Calu3 (cell line): ENCODE results near the gene KRT73. TPM values are rescaled to one million over a fixed set of nuclear protein-coding genes. Genes with fewer than 3 reads are reported as not detected.

Experiments used
- BruUV-seq: library from RNA; stranded (reverse); fragments of 400-500 nt; replicated peaks from 2 replicates; lab custom pipeline; 2021; lab: Mats Ljungman, UMichigan
- CTCF ChIA-PET: fragments of 300-600 bp; sonication (Branson Sonifier 250); formaldehyde crosslinking; loops from one replicate; lab custom pipeline; 2022; ENCODE audit warnings: antibody characterized with exemption; lab: Charles Lee
- DNase-seq: peaks from one replicate; pipeline ENCODE4 v3.0.0; 2022
- H3K27ac Mint-ChIP-seq: one replicate; pipeline ENCODE4 v1.8.0; 2022; ENCODE audit warnings: mixed read lengths; ENCODE audit not compliant: unreplicated experiment
- H3K27me3 Mint-ChIP-seq: one replicate; pipeline ENCODE4 v1.8.0; 2022; ENCODE audit warnings: mixed read lengths; ENCODE audit not compliant: unreplicated experiment
- H3K36me3 Mint-ChIP-seq: one replicate; pipeline ENCODE4 v1.8.0; 2022; ENCODE audit warnings: mild to moderate bottlenecking, moderate library complexity, mixed read lengths; ENCODE audit not compliant: insufficient read depth, unreplicated experiment
- H3K4me1 Mint-ChIP-seq: one replicate; pipeline ENCODE4 v1.8.0; 2022; ENCODE audit warnings: mild to moderate bottlenecking, low read depth, mixed read lengths; ENCODE audit not compliant: unreplicated experiment
- H3K4me3 Mint-ChIP-seq: one replicate; pipeline ENCODE4 v1.8.0; 2022; ENCODE audit warnings: mild to moderate bottlenecking, low read depth, moderate library complexity, mixed read lengths; ENCODE audit not compliant: unreplicated experiment
- H3K9me3 Mint-ChIP-seq: one replicate; pipeline ENCODE4 v1.8.0; 2022; ENCODE audit warnings: low read depth, mixed read lengths; ENCODE audit not compliant: unreplicated experiment
- CTCF ChIP-seq: fragments of 200-600 bp; IDR thresholded peaks from one replicate; pipeline ENCODE4 v1.8.0; 2022; ENCODE audit warnings: antibody characterized with exemption; ENCODE audit not compliant: unreplicated experiment
- intact Hi-C: fragments of 100-400 bp; cut with micrococcal nuclease; formaldehyde crosslinking; loops from one replicate; pipeline ENCODE4 v1.10.0; 2022; ENCODE audit not compliant: unreplicated experiment
- total RNA-seq: library from RNA; stranded (reverse); gene quantifications from 2 replicates; pipeline ENCODE4 v1.2.3, GENCODE V29; 2022

KRT73 gene
- total RNA-seq, 1 experiment from 2014 or later: not detected

- TF ChIP-seq CTCF: no peak
- no peaks in the 10 kb centered on the region for H3K9me3 Mint-ChIP-seq
- CTCF ChIA-PET: interaction anchor here (0.6 kb wide), 1 partner anchor 10 kb away, joined by 4 read pairs; no protein-coding TSS in a partner anchor
- intact Hi-C loops: no loop called here
- no peak overlapping the region for H3K27ac Mint-ChIP-seq
- no peaks in the 10 kb centered on the region for H3K36me3 Mint-ChIP-seq
- H3K27me3 Mint-ChIP-seq: peaks cover 68% of the 10 kb centered on the region
- BruUV-seq: no TSS peak
- no peak overlapping the region for H3K4me3 Mint-ChIP-seq
- DNase-seq: no peak
- no peaks in the 10 kb centered on the region for H3K4me1 Mint-ChIP-seq
Measured at GRCh38 chr12:52636592-52637258, 18.4 kb upstream of the KRT73 start.

- TF ChIP-seq CTCF: no peak
- CTCF ChIA-PET: interaction anchor here (0.6 kb wide), 1 partner anchor 10 kb away, joined by 4 read pairs; no protein-coding TSS in a partner anchor
- DNase-seq: no peak
- Mint-ChIP-seq H3K36me3 (no peaks in the 10 kb centered on the region), H3K27ac (no peak overlapping the region), H3K4me3 (no peak overlapping the region), H3K27me3 (peaks cover 68% of the 10 kb centered on the region), H3K9me3 (no peaks in the 10 kb centered on the region), H3K4me1 (no peaks in the 10 kb centered on the region)
- intact Hi-C loops: no loop called here
- no TSS peak for BruUV-seq
Measured at GRCh38 chr12:52636189-52636588, 17.8 kb upstream of the KRT73 start.

GRCh38 chr12:52634266-52635056 is 16.1 kb upstream of the KRT73 start:
- intact Hi-C loops: no loop called here
- Mint-ChIP-seq H3K4me1 (no peaks in the 10 kb centered on the region), H3K9me3 (no peaks in the 10 kb centered on the region), H3K36me3 (no peaks in the 10 kb centered on the region), H3K27me3 (peaks cover 68% of the 10 kb centered on the region), H3K27ac (no peak overlapping the region), H3K4me3 (no peak overlapping the region)
- TF ChIP-seq CTCF: no peak
- CTCF ChIA-PET: no interaction called here
- DNase-seq: no peak
- no TSS peak for BruUV-seq

- CTCF ChIA-PET: interaction anchor here (0.5 to 1.1 kb wide), 2 partner anchors 51 to 344 kb away, joined by 3 to 4 read pairs; no protein-coding TSS in a partner anchor
- no peaks in the 10 kb centered on the region for H3K36me3 Mint-ChIP-seq
- H3K9me3 Mint-ChIP-seq: no peaks in the 10 kb centered on the region
Measured at GRCh38 chr12:52633383-52633782, 15.0 kb upstream of the KRT73 start.

More at GRCh38 chr12:52633383-52633782, 15.0 kb upstream of the KRT73 start:
- TF ChIP-seq CTCF: no peak
- no TSS peak for BruUV-seq
- peaks cover 74% of the 10 kb centered on the region for H3K27me3 Mint-ChIP-seq
- no peak for DNase-seq
- intact Hi-C loops: no loop called here
- H3K4me3 Mint-ChIP-seq: no peak overlapping the region
- H3K27ac Mint-ChIP-seq: no peak overlapping the region
- H3K4me1 Mint-ChIP-seq: no peaks in the 10 kb centered on the region
